Activated naive CD4-positive, alpha-beta T cell treated with anti-CD3 and anti-CD28 coated beads, Interleukin-2, amount 10 ng/mL, durations not matched to agents 7 days and 5 days (primary cell): ENCODE results near the gene MFAP5.
A peak's percentile ranks its signal among the peaks of the same experiment; 100 is the strongest.
"Not testable (repeated sequence)": the region's sequence is repeated elsewhere in the genome, so short reads cannot be mapped to it uniquely, and the experiment has no call there.

Source experiments
- CTCF ChIA-PET: fragments of 350-600 bp; sonication (Branson Sonifier 250); formaldehyde crosslinking; loops from one replicate; lab custom pipeline; 2021; ENCODE audit warnings: antibody characterized with exemption; lab: Charles Lee
- DNase-seq: peaks from one replicate; pipeline ENCODE4 v3.0.0-alpha.2; 2020
- H3K27ac Mint-ChIP-seq: one replicate; pipeline ENCODE4 v1.8.0; 2021; ENCODE audit warnings: mild to moderate bottlenecking, moderate library complexity, mixed read lengths
- H3K27me3 Mint-ChIP-seq: one replicate; pipeline ENCODE4 v1.8.0; 2021; ENCODE audit warnings: mild to moderate bottlenecking, mixed read lengths
- H3K36me3 Mint-ChIP-seq: one replicate; pipeline ENCODE4 v1.8.0; 2021; ENCODE audit warnings: mixed read lengths
- H3K4me1 Mint-ChIP-seq: one replicate; pipeline ENCODE4 v1.8.0; 2021; ENCODE audit warnings: mixed read lengths
- H3K4me3 Mint-ChIP-seq: one replicate; pipeline ENCODE4 v1.8.0; 2021; ENCODE audit warnings: mild to moderate bottlenecking, moderate library complexity, mixed read lengths
- H3K9me3 Mint-ChIP-seq: one replicate; pipeline ENCODE4 v1.8.0; 2021; ENCODE audit warnings: mixed read lengths

The MFAP5 gene

GRCh38 chr12:8635342-8636006, 27.2 kb downstream of the MFAP5 start:
- H3K27me3 Mint-ChIP-seq, result peaks cover 40% of the 10 kb centered on the region
- H3K36me3 Mint-ChIP-seq, H3K4me1 Mint-ChIP-seq, H3K4me3 Mint-ChIP-seq, H3K27ac Mint-ChIP-seq, H3K9me3 Mint-ChIP-seq, DNase-seq, CTCF ChIA-PET: not testable (repeated sequence)

DNA sequence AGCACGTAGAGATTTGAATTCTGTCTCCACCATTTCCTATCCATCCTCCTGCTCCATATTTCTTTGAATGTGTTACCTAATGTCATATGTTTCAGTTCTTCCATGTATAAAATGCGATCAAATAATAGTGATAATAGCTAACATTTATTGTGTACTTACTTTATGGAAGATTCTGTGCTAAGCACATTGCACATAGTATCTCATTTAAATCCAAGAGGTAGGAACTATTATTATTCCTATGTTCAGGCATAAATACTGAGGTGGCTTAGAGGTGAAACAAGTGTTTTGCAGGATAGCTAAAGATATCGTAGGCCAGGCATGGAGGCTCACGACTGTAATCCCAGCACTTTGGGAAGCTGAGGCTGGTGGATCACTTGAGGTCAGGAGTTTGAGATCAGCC, 32.5 kb downstream of the MFAP5 start:
- H3K9me3 Mint-ChIP-seq, result no peaks in the 10 kb centered on the region
- CTCF ChIA-PET, result no interaction called here
- H3K36me3 Mint-ChIP-seq, result no peaks in the 10 kb centered on the region
- H3K27ac Mint-ChIP-seq, result no peak overlapping the region
- H3K27me3 Mint-ChIP-seq, result peaks cover 19% of the 10 kb centered on the region
- H3K4me1 Mint-ChIP-seq, result no peaks in the 10 kb centered on the region
- no peak overlapping the region for H3K4me3 Mint-ChIP-seq
- DNase-seq, result no peak

GRCh38 chr12:8629486-8630033, 33.1 kb downstream of the MFAP5 start:
- Mint-ChIP-seq H3K4me1 (no peaks in the 10 kb centered on the region), H3K4me3 (no peak overlapping the region), H3K36me3 (no peaks in the 10 kb centered on the region), H3K27ac (no peak overlapping the region), H3K9me3 (no peaks in the 10 kb centered on the region), H3K27me3 (peaks cover 18% of the 10 kb centered on the region)
- DNase-seq, result no peak
- CTCF ChIA-PET, result interaction anchor here (1.2 kb wide), 1 partner anchor 17 kb away, joined by 3 read pairs; the partner anchor contains the start of gene AICDA

GRCh38 chr12:8628731-8629130, 33.9 kb downstream of the MFAP5 start:
- H3K36me3 Mint-ChIP-seq, result no peaks in the 10 kb centered on the region
- H3K27me3 Mint-ChIP-seq, result peaks cover 18% of the 10 kb centered on the region
- H3K9me3 Mint-ChIP-seq, result no peaks in the 10 kb centered on the region
- H3K4me1 Mint-ChIP-seq, result no peaks in the 10 kb centered on the region
- DNase-seq, result no peak
- no peak overlapping the region for H3K4me3 Mint-ChIP-seq
- CTCF ChIA-PET, result interaction anchor here (0.7 to 1.2 kb wide), 2 partner anchors 16 to 19 kb away, joined by 3 to 5 read pairs; partner anchors contain the start of gene AICDA
- H3K27ac Mint-ChIP-seq, result no peak overlapping the region

DNA sequence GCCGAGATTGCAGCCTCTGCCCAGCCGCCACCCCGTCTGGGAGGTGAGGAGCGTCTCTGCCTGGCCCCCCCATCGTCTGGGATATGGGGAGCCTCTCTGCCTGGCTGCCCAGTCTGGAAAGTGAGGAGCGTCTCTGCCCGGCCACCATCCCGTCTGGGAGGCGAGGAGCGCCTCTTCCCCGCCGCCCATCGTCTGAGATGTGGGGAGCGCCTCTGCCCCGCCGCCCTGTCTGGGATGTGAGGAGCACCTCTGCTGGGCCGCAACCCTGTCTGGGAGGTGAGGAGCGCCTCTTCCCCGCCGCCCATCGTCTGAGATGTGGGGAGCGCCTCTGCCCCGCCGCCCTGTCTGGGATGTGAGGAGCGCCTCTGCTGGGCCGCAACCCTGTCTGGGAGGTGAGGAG, 37.9 kb downstream of the MFAP5 start:
- H3K9me3 Mint-ChIP-seq, H3K36me3 Mint-ChIP-seq, CTCF ChIA-PET, H3K4me1 Mint-ChIP-seq, H3K4me3 Mint-ChIP-seq, H3K27ac Mint-ChIP-seq, DNase-seq: not testable (repeated sequence)
- H3K27me3 Mint-ChIP-seq, result peaks cover 12% of the 10 kb centered on the region

GRCh38 chr12:8622646-8623045, 40.0 kb downstream of the MFAP5 start:
- H3K9me3 Mint-ChIP-seq, result no peaks in the 10 kb centered on the region
- H3K36me3 Mint-ChIP-seq, result no peaks in the 10 kb centered on the region
- H3K4me3 Mint-ChIP-seq, result no peak overlapping the region
- DNase-seq, result no peak
- no peak overlapping the region for H3K27ac Mint-ChIP-seq
- peaks cover 2% of the 10 kb centered on the region for H3K4me1 Mint-ChIP-seq
- no peaks in the 10 kb centered on the region for H3K27me3 Mint-ChIP-seq
- CTCF ChIA-PET, result no interaction called here

- CTCF ChIA-PET, result interaction anchor here (0.6 kb wide), 1 partner anchor 45 kb away, joined by 3 read pairs; no protein-coding TSS in a partner anchor
- no peaks in the 10 kb centered on the region for H3K9me3 Mint-ChIP-seq
- H3K4me3 Mint-ChIP-seq, result no peak overlapping the region
- H3K27me3 Mint-ChIP-seq, result peaks cover 4% of the 10 kb centered on the region
- H3K36me3 Mint-ChIP-seq, result no peaks in the 10 kb centered on the region
- no peak overlapping the region for H3K27ac Mint-ChIP-seq
- H3K4me1 Mint-ChIP-seq, result no peaks in the 10 kb centered on the region
- no peak for DNase-seq
Observed at GRCh38 chr12:8615206-8615605, 47.4 kb downstream of the MFAP5 start.

DNA sequence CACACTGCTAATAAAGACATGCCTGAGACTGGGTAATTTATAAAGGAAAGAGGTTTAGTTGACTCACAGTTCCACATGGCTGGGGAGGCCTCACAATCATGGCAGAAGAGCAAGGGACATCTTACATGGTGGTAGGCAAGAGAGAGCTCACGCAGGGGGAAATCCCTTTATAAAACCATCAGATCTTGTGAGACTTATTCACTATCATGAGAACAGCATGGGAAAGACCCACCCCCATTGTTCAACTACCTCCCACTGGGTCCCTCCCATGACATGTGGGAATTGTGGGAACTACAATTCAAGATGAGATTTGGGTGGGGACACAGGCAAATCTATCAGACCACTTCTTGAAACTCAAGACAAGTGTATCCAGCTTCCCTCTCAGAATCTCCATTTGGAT, 48.7 kb downstream of the MFAP5 start:
- H3K4me1 Mint-ChIP-seq, H3K4me3 Mint-ChIP-seq, DNase-seq, H3K27me3 Mint-ChIP-seq, H3K27ac Mint-ChIP-seq, H3K9me3 Mint-ChIP-seq, CTCF ChIA-PET, H3K36me3 Mint-ChIP-seq: not testable (repeated sequence)

- no peak within 1 kb of the TSS for H3K27ac Mint-ChIP-seq
- CTCF ChIA-PET, result interaction anchor here (1.2 to 1.5 kb wide), 3 partner anchors 16 to 69 kb away, joined by 3 to 4 read pairs (median 4); no protein-coding TSS in a partner anchor
- no peak within 1 kb of the TSS for H3K4me3 Mint-ChIP-seq
- peaks cover 11% of the 10 kb centered on the region for H3K4me1 Mint-ChIP-seq
- no peaks in the 10 kb centered on the region for H3K36me3 Mint-ChIP-seq
- H3K9me3 Mint-ChIP-seq, result no peaks in the 10 kb centered on the region
- H3K27me3 Mint-ChIP-seq, result peaks cover 7% of the 10 kb centered on the region
- DNase-seq, result no peak
Observed at GRCh38 chr12:8612629-8613028, 50.0 kb downstream of the MFAP5 start, which contains the start of gene AICDA. TSS of gene AICDA (minus strand) at chr12:8612859. CDS start at chr12:8612767, 92 bp downstream.

DNA sequence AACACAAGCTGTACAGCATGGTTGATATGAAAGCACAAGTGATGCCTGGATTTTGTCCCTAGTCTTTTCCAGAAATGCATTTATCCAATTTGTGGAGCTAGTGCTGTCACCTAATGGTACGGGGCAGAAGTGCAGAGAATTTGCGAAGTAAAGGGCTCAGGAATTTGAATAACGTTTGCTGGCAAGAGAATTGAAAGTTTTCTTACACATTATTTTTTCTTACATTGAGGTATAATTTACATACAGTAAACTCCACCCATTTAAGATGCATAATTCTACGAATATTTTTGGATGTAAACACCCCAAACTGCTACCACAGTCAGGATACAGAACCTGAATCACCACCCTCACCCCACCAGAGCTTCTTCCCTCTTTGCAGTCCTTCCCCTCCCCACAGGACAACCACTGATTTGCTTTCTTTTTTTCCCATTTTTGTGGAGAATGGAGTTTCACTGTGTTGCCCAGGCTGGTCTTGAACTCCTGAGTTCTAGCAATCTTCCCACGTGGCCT, 53.5 kb downstream of the MFAP5 start:
- Mint-ChIP-seq H3K27ac (no peak overlapping the region), H3K9me3 (no peaks in the 10 kb centered on the region), H3K4me3 (peak overlapping the region; percentile 50), H3K4me1 (peaks cover 11% of the 10 kb centered on the region), H3K36me3 (no peaks in the 10 kb centered on the region), H3K27me3 (peaks cover 30% of the 10 kb centered on the region)
- peak; percentile 26 for DNase-seq
- CTCF ChIA-PET, result interaction anchor here (0.6 to 3.7 kb wide), 10 partner anchors 9 to 67 kb away, joined by 3 to 29 read pairs (median 4); no protein-coding TSS in a partner anchor

DNA sequence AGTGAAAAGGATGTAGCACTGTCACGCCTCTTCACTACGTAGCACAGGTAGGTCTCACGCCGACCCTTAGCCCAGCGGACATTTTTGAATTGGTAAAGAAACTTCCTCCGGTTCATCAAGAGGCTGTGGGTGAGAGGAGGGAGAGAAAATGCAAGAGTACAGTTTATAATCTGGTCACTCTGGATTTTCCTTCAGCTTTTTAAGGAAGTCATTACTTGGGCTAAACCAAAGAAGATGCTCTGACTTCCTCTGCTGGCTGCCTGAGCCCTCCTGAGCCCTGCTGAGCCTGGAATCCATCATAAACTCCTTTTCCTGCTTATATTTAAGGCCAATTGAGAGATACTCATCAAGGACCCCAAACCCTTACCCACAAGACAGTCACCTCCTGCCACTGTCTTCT, 55.7 kb downstream of the MFAP5 start:
- Mint-ChIP-seq H3K9me3 (no peaks in the 10 kb centered on the region), H3K27ac (no peak overlapping the region), H3K4me1 (peaks cover 11% of the 10 kb centered on the region), H3K4me3 (no peak overlapping the region), H3K36me3 (no peaks in the 10 kb centered on the region), H3K27me3 (peaks cover 39% of the 10 kb centered on the region)
- DNase-seq, result no peak
- CTCF ChIA-PET, result no interaction called here

- CTCF ChIA-PET, result no interaction called here
- DNase-seq, result no peak
- H3K4me3 Mint-ChIP-seq, result no peak overlapping the region
- no peaks in the 10 kb centered on the region for H3K9me3 Mint-ChIP-seq
- H3K27me3 Mint-ChIP-seq, result peaks cover 48% of the 10 kb centered on the region
- H3K36me3 Mint-ChIP-seq, result no peaks in the 10 kb centered on the region
- no peak overlapping the region for H3K27ac Mint-ChIP-seq
- H3K4me1 Mint-ChIP-seq, result peaks cover 11% of the 10 kb centered on the region
Observed at GRCh38 chr12:8605057-8605456, 57.6 kb downstream of the MFAP5 start.

GRCh38 chr12:8603856-8604255, 58.8 kb downstream of the MFAP5 start:
- CTCF ChIA-PET, result no interaction called here
- H3K27ac Mint-ChIP-seq, result no peak overlapping the region
- H3K9me3 Mint-ChIP-seq, result no peaks in the 10 kb centered on the region
- peaks cover 2% of the 10 kb centered on the region for H3K4me1 Mint-ChIP-seq
- no peak overlapping the region for H3K4me3 Mint-ChIP-seq
- H3K27me3 Mint-ChIP-seq, result peaks cover 54% of the 10 kb centered on the region
- no peak for DNase-seq
- H3K36me3 Mint-ChIP-seq, result no peaks in the 10 kb centered on the region

DNA sequence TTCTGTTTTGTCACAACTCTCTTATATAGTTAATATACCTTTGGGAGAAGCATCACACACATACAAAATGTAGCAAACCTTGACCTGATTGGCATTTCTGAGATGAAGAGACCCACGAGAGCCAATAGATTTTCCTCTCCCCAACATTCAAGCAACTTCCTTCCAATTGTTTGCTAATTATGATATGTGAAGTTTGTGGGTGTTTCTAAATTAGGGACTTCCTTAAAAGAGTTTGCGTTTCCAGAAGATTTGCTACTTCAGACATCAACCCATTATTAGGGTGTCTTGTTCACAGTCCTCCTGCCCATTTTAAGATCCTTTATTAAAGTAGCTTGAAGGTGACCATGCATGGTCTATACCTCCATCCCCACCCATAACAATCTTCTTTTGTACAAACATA, 59.3 kb downstream of the MFAP5 start:
- H3K4me3 Mint-ChIP-seq, result no peak overlapping the region
- no peaks in the 10 kb centered on the region for H3K36me3 Mint-ChIP-seq
- peaks cover 57% of the 10 kb centered on the region for H3K27me3 Mint-ChIP-seq
- no peak for DNase-seq
- no peak overlapping the region for H3K27ac Mint-ChIP-seq
- H3K9me3 Mint-ChIP-seq, result no peaks in the 10 kb centered on the region
- no peaks in the 10 kb centered on the region for H3K4me1 Mint-ChIP-seq
- CTCF ChIA-PET, result no interaction called here

- Mint-ChIP-seq H3K9me3 (no peaks in the 10 kb centered on the region), H3K27me3 (peaks cover 21% of the 10 kb centered on the region), H3K4me3 (no peak overlapping the region), H3K36me3 (no peaks in the 10 kb centered on the region), H3K27ac (no peak overlapping the region), H3K4me1 (no peaks in the 10 kb centered on the region)
- CTCF ChIA-PET, result interaction anchor here (1.1 to 1.4 kb wide), 2 partner anchors 13 to 53 kb away, joined by 3 to 4 read pairs; no protein-coding TSS in a partner anchor
- DNase-seq, result no peak
Observed at GRCh38 chr12:8596561-8596960, 66.1 kb downstream of the MFAP5 start.
